HS-27A (cell line): ENCODE results near the gene SLC16A9.

Experiments
- DNase-seq: peaks from one replicate; pipeline ENCODE4 v3.0.0-alpha.2; 2012; ENCODE audit warnings: low read depth, missing footprints

SLC16A9 gene

GRCh38 chr10:59719374-59719773 is 9.7 kb upstream of the SLC16A9 start:
- DNase-seq = no peak

GRCh38 chr10:59718257-59718656 is 8.6 kb upstream of the SLC16A9 start:
- DNase-seq = no peak

GRCh38 chr10:59713196-59713821 is 3.7 kb upstream of the SLC16A9 start:
- DNase-seq = no peak

- DNase-seq = no peak
These were observed 2.3 kb upstream of the SLC16A9 start for GRCh38 chr10:59711871-59712494.

GRCh38 chr10:59708816-59709394 is 745 bp downstream of the SLC16A9 start:
- no peak for DNase-seq

GRCh38 chr10:59706851-59707797 is 2.5 kb downstream of the SLC16A9 start:
- DNase-seq = no peak

GRCh38 chr10:59705931-59706330 is 3.7 kb downstream of the SLC16A9 start:
- no peak for DNase-seq

GRCh38 chr10:59704630-59705029 is 5.0 kb downstream of the SLC16A9 start:
- no peak for DNase-seq

GRCh38 chr10:59702347-59702746 is 7.3 kb downstream of the SLC16A9 start:
- no peak for DNase-seq

- no peak for DNase-seq
These were observed 8.9 kb downstream of the SLC16A9 start for GRCh38 chr10:59700709-59701108.

- no peak for DNase-seq
These were observed 11.3 kb downstream of the SLC16A9 start for GRCh38 chr10:59698326-59698725.

- no peak for DNase-seq
These were observed 14.0 kb downstream of the SLC16A9 start for GRCh38 chr10:59695637-59696036.

GRCh38 chr10:59694936-59695335 is 14.7 kb downstream of the SLC16A9 start:
- DNase-seq = no peak

- DNase-seq = no peak
These were observed 17.5 kb downstream of the SLC16A9 start for GRCh38 chr10:59692113-59692512.

- DNase-seq = no peak
These were observed 20.7 kb downstream of the SLC16A9 start for GRCh38 chr10:59688921-59689351.

GRCh38 chr10:59687657-59688056 is 22.0 kb downstream of the SLC16A9 start:
- no peak for DNase-seq

- no peak for DNase-seq
These were observed 25.6 kb downstream of the SLC16A9 start for GRCh38 chr10:59684006-59684405.

GRCh38 chr10:59682986-59683937 is 26.4 kb downstream of the SLC16A9 start:
- DNase-seq = no peak

GRCh38 chr10:59680199-59680598 is 29.5 kb downstream of the SLC16A9 start:
- DNase-seq = no peak

- peak; percentile 24 for DNase-seq
These were observed 30.8 kb downstream of the SLC16A9 start for GRCh38 chr10:59678884-59679301.

GRCh38 chr10:59677253-59677831 is 32.3 kb downstream of the SLC16A9 start:
- DNase-seq = no peak
